HEK293 (cell line): ENCODE measurements around the gene CIC.
A peak's percentile ranks its signal among the peaks of the same experiment; 100 is the strongest.

Experiments used
- CTCF ChIA-PET: fragments of 350-600 bp; formaldehyde crosslinking; extraction: SDS; loops from one replicate; lab custom pipeline; 2021; ENCODE audit warnings: antibody characterized with exemption; lab: Yijun Ruan, JAX
- POLR2A ChIA-PET: fragments of 300-600 bp; formaldehyde crosslinking; extraction: SDS; loops from one replicate; lab custom pipeline; 2020; ENCODE audit warnings: antibody characterized with exemption, inconsistent platforms; lab: Yijun Ruan, JAX
- H3K27ac ChIP-seq: fragments of 200-500 bp; sonication (Bioruptor generic); 2 replicates; pipeline ENCODE4 v1.5.1; 2014; ENCODE audit warnings: low read depth, low read length, control low read depth, inconsistent platforms; ENCODE audit errors: extremely low read depth
- H3K36me3 ChIP-seq, 2 experiments: fragments of 200-500 bp in 1 of 2; sonication (Bioruptor generic) in 1 of 2; 1 replicate in 1 of 2; 2 replicates in 1 of 2; pipeline ENCODE4 v1.5.1; 2014 to 2017; ENCODE audit warnings: inconsistent platforms in 2 of 2, low read length in 2 of 2; ENCODE audit not compliant: control insufficient read depth in 2 of 2, insufficient read depth in 1 of 2
- H3K4me1 ChIP-seq: fragments of 200-500 bp; sonication (Bioruptor generic); 2 replicates; pipeline ENCODE4 v1.5.1; 2014; ENCODE audit warnings: mild to moderate bottlenecking, low read length, inconsistent platforms; ENCODE audit not compliant: control insufficient read depth, insufficient read depth
- H3K4me3 ChIP-seq: 2 replicates; pipeline ENCODE4 v1.5.1; 2011; ENCODE audit warnings: low read depth, mild to moderate bottlenecking, control low read depth, low read length, moderate library complexity
- H3K9me3 ChIP-seq: fragments of 200-500 bp; sonication (Bioruptor generic); 2 replicates; pipeline ENCODE4 v1.5.1; 2014; ENCODE audit warnings: low read depth, low read length, inconsistent platforms; ENCODE audit not compliant: control insufficient read depth, insufficient read depth
- GLI4 ChIP-seq: fragments of 450-650 bp; formaldehyde crosslinking; IDR thresholded peaks from 2 replicates; pipeline ENCODE4 v1.5.1; 2016; ENCODE audit warnings: missing biosample characterization, missing genetic modification characterization
- GLIS2 ChIP-seq: fragments of 450-650 bp; formaldehyde crosslinking; IDR thresholded peaks from 2 replicates; pipeline ENCODE4 v1.5.1; 2016; ENCODE audit warnings: missing biosample characterization, missing genetic modification characterization
- KLF7 ChIP-seq: fragments of 450-650 bp; formaldehyde crosslinking; IDR thresholded peaks from 2 replicates; pipeline ENCODE4 v1.5.1; 2016; ENCODE audit warnings: missing biosample characterization, missing genetic modification characterization, borderline replicate concordance
- OSR2 ChIP-seq: fragments of 450-650 bp; formaldehyde crosslinking; IDR thresholded peaks from 2 replicates; pipeline ENCODE4 v1.5.1; 2016; ENCODE audit warnings: missing biosample characterization, missing genetic modification characterization
- OVOL3 ChIP-seq: fragments of 450-650 bp; formaldehyde crosslinking; IDR thresholded peaks from 2 replicates; pipeline ENCODE4 v1.5.1; 2016; ENCODE audit warnings: missing biosample characterization, missing genetic modification characterization
- REPIN1 ChIP-seq: fragments of 450-650 bp; formaldehyde crosslinking; IDR thresholded peaks from 2 replicates; pipeline ENCODE4 v1.5.1; 2017; ENCODE audit warnings: missing biosample characterization, missing genetic modification characterization, low read depth
- REST ChIP-seq: fragments of 450-650 bp; formaldehyde crosslinking; IDR thresholded peaks from 2 replicates; pipeline ENCODE4 v1.5.1; 2016; ENCODE audit warnings: missing biosample characterization, missing genetic modification characterization
- TRIM28 ChIP-seq: IDR thresholded peaks from 2 replicates; pipeline ENCODE4 v1.6.1; 2011; ENCODE audit warnings: low read length, control low read depth, borderline replicate concordance
- WT1 ChIP-seq: fragments of 450-650 bp; formaldehyde crosslinking; IDR thresholded peaks from 2 replicates; pipeline ENCODE4 v1.5.1; 2016; ENCODE audit warnings: missing biosample characterization, missing genetic modification characterization
- ZBTB17 ChIP-seq: fragments of 450-650 bp; formaldehyde crosslinking; IDR thresholded peaks from 2 replicates; pipeline ENCODE4 v1.5.1; 2016; ENCODE audit warnings: missing biosample characterization, missing genetic modification characterization
- ZFHX2 ChIP-seq: fragments of 450-650 bp; formaldehyde crosslinking; conservative IDR thresholded peaks from 2 replicates; pipeline ENCODE4 v1.5.1; 2016; ENCODE audit warnings: missing biosample characterization, missing genetic modification characterization
- ZFP69B ChIP-seq: fragments of 450-650 bp; formaldehyde crosslinking; IDR thresholded peaks from 2 replicates; pipeline ENCODE4 v1.5.1; 2016; ENCODE audit warnings: missing biosample characterization, missing genetic modification characterization
- ZNF169 ChIP-seq: fragments of 450-650 bp; formaldehyde crosslinking; IDR thresholded peaks from 2 replicates; pipeline ENCODE4 v1.5.1; 2016; ENCODE audit warnings: missing biosample characterization, missing genetic modification characterization
- ZNF184 ChIP-seq: fragments of 450-650 bp; IDR thresholded peaks from 2 replicates; pipeline ENCODE4 v1.5.1; 2018; ENCODE audit warnings: missing biosample characterization, mild to moderate bottlenecking, missing genetic modification characterization
- ZNF202 ChIP-seq: fragments of 450-650 bp; formaldehyde crosslinking; IDR thresholded peaks from 2 replicates; pipeline ENCODE4 v1.5.1; 2016; ENCODE audit warnings: missing biosample characterization, missing genetic modification characterization, borderline replicate concordance
- ZNF23 ChIP-seq: fragments of 450-650 bp; formaldehyde crosslinking; IDR thresholded peaks from 2 replicates; pipeline ENCODE4 v1.5.1; 2016; ENCODE audit warnings: missing biosample characterization, missing genetic modification characterization, borderline replicate concordance
- ZNF394 ChIP-seq: fragments of 450-650 bp; formaldehyde crosslinking; IDR thresholded peaks from 2 replicates; pipeline ENCODE4 v1.5.1; 2016; ENCODE audit warnings: missing biosample characterization, missing genetic modification characterization, mild to moderate bottlenecking, moderate library complexity, borderline replicate concordance
- ZNF416 ChIP-seq: fragments of 450-650 bp; formaldehyde crosslinking; IDR thresholded peaks from 2 replicates; pipeline ENCODE4 v1.5.1; 2016; ENCODE audit warnings: missing biosample characterization, missing genetic modification characterization
- ZNF561 ChIP-seq: fragments of 450-650 bp; IDR thresholded peaks from 2 replicates; pipeline ENCODE4 v1.5.1; 2018; ENCODE audit warnings: missing biosample characterization, missing genetic modification characterization, borderline replicate concordance
- ZNF621 ChIP-seq: fragments of 450-650 bp; formaldehyde crosslinking; IDR thresholded peaks from 2 replicates; pipeline ENCODE4 v1.5.1; 2017; ENCODE audit warnings: missing biosample characterization, missing genetic modification characterization
- ZNF658 ChIP-seq: fragments of 450-650 bp; formaldehyde crosslinking; IDR thresholded peaks from 2 replicates; pipeline ENCODE4; 2016; ENCODE audit warnings: missing biosample characterization, missing genetic modification characterization
- ZNF692 ChIP-seq: fragments of 450-650 bp; formaldehyde crosslinking; IDR thresholded peaks from 2 replicates; pipeline ENCODE4 v1.5.1; 2016; ENCODE audit warnings: missing biosample characterization, missing genetic modification characterization
- ZNF747 ChIP-seq: fragments of 450-650 bp; formaldehyde crosslinking; IDR thresholded peaks from 2 replicates; pipeline ENCODE4 v1.5.1; 2016; ENCODE audit warnings: missing biosample characterization, missing genetic modification characterization
- ZNF768 ChIP-seq: fragments of 450-650 bp; formaldehyde crosslinking; IDR thresholded peaks from 2 replicates; pipeline ENCODE4 v1.5.1; 2018; ENCODE audit warnings: missing biosample characterization, mild to moderate bottlenecking, missing genetic modification characterization
- ZSCAN23 ChIP-seq: fragments of 450-650 bp; formaldehyde crosslinking; IDR thresholded peaks from 2 replicates; pipeline ENCODE4 v1.5.1; 2016; ENCODE audit warnings: missing biosample characterization, missing genetic modification characterization

Gene CIC

GRCh38 chr19:42281827-42282762, 13.0 kb downstream of the CIC start (continued):
- no peak for TF ChIP-seq REST

- Histone ChIP-seq H3K4me3 (no peak overlapping the region), H3K27ac (peak overlapping the region; percentile 89), H3K9me3 (no peaks in the 10 kb centered on the region), H3K36me3 (peaks cover 0 to 12% of the 10 kb centered on the region in 2 experiments; a peak in 1 of 3 replicates), H3K4me1 (peaks cover 52% of the 10 kb centered on the region)
- TF ChIP-seq ZNF23 (no peak), KLF7 (no peak), REPIN1 (0 out of 2 replicates have a peak, but pooled peaks have one; percentile 14), ZNF692 (tag by site-specific recombination) (peak; percentile 78; the same call in 1 of the 2 replicates), ZFP69B (peak; percentile 85)
- POLR2A ChIA-PET: interaction anchor here (1.0 to 12.3 kb wide), 3 partner anchors 20 to 55 kb away, joined by 3 to 242 read pairs (median 6); partner anchors contain the start of genes GSK3A, PAFAH1B3 and PRR19
- CTCF ChIA-PET: interaction anchor here (0.6 to 7.5 kb wide), 6 partner anchors 12 to 81 kb away, joined by 3 to 276 read pairs (median 3); partner anchors contain the start of gene GSK3A
These were observed 13.8 kb downstream of the CIC start for GRCh38 chr19:42282819-42283187.

GRCh38 chr19:42283188-42284065, 14.4 kb downstream of the CIC start:
- H3K9me3 ChIP-seq: no peaks in the 10 kb centered on the region
- ChIA-PET CTCF (interaction anchor here (0.6 to 7.5 kb wide), 6 partner anchors 12 to 80 kb away, joined by 3 to 276 read pairs (median 3); partner anchors contain the start of gene GSK3A), POLR2A (interaction anchor here (1.0 to 12.3 kb wide), 3 partner anchors 19 to 55 kb away, joined by 3 to 242 read pairs (median 6); partner anchors contain the start of genes GSK3A, PAFAH1B3 and PRR19)
- peak overlapping the region; percentile 39 for H3K4me3 ChIP-seq
- peaks cover 51% of the 10 kb centered on the region for H3K4me1 ChIP-seq
- peak overlapping the region; percentile 90 for H3K27ac ChIP-seq
- peaks cover 0 to 18% of the 10 kb centered on the region in 2 experiments; a peak in 1 of 3 replicates for H3K36me3 ChIP-seq
- peak; percentile 94; the same call in 1 of the 2 replicates for TF ChIP-seq ZNF747
- TF ChIP-seq ZNF416 (tag by site-specific recombination): peak; percentile 69; the same call in 1 of the 2 replicates
- no peak for TF ChIP-seq ZNF621 (tag by site-specific recombination)
- 0 out of 2 replicates have a peak, but pooled peaks have one; percentile 91 for TF ChIP-seq GLI4 (tag by site-specific recombination)
- TF ChIP-seq ZNF169: peak; percentile 92
- no peak for TF ChIP-seq ZNF202 (tag by site-specific recombination)
- no peak for TF ChIP-seq ZNF561 (tag by site-specific recombination)
- TF ChIP-seq OSR2: peak; percentile 15; the same call in 1 of the 2 replicates
- TF ChIP-seq ZNF184 (tag by site-specific recombination): no peak
- peak; percentile 89; the same call in 1 of the 2 replicates for TF ChIP-seq GLIS2
- TF ChIP-seq WT1 (tag by site-specific recombination): peak; percentile 39; the same call in 1 of the 2 replicates
- TF ChIP-seq TRIM28: no peak; the same call in 1 of the 2 replicates
- no peak for TF ChIP-seq ZNF658 (tag by site-specific recombination)
- TF ChIP-seq ZBTB17 (tag by site-specific recombination): peak; percentile 98
- no peak; the same call in 1 of the 2 replicates for TF ChIP-seq ZNF768 (tag by site-specific recombination)
- peak; percentile 65; the same call in 1 of the 2 replicates for TF ChIP-seq ZSCAN23 (tag by site-specific recombination)
- no peak; the same call in 1 of the 2 replicates for TF ChIP-seq ZNF23
- 0 out of 2 replicates have a peak, but pooled peaks have one; percentile 50 for TF ChIP-seq OVOL3
- peak; percentile 100 for TF ChIP-seq ZFHX2 (tag by site-specific recombination)
- peak; percentile 98 for TF ChIP-seq KLF7
- no peak; the same call in 1 of the 2 replicates for TF ChIP-seq ZNF394 (tag by site-specific recombination)
